ENCODE data around the gene SPDYE16.
"Not testable (repeated sequence)": the region's sequence is repeated elsewhere in the genome, so short reads cannot be mapped to it uniquely, and the experiment has no call there.

The SPDYE16 gene

GRCh38 chr7:76503244-76503643 lies 39.9 kb downstream of the SPDYE16 start:
- not testable (repeated sequence) for DNase-seq

DNA sequence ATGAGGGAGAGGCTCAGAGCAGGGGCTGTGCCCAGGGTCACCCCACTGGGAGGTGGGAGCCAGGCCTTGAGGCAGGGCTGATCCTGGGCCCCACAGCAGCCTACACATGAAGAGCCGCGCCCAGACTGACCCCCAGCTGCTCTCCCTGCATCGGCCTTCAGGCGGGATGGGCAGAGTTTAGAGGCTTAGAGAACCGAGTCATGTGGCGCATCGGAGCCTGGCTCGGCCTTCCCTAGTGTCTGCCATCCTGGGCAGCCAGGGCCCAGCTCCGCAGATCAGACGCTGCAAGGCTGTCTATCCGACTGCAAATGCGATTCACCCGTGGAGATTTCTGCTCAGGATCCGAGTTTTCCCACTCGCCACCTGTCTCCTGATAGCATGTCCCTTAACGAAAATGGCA lies 40.3 kb downstream of the SPDYE16 start:
- DNase-seq: not testable (repeated sequence)

DNA sequence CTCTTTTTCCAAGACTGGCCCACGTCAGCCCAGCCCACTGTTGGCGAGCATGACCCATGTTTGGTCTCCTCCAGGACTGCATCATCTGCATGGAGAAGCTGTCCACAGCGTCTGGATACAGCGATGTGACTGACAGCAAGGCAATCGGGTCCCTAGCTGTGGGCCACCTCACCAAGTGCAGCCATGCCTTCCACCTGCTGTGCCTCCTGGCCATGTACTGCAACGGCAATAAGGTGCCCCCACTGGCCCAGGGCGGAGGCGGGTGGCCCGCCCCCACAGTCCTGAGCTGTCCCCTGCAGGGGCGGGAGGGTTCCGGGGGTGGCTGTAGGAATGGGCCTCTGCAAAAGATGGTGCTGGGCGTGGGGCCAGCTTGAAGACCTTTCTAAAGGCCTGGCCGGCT lies 40.9 kb downstream of the SPDYE16 start:
- not testable (repeated sequence) for DNase-seq

GRCh38 chr7:76499924-76500241 lies 43.2 kb downstream of the SPDYE16 start:
- not testable (repeated sequence) for DNase-seq

GRCh38 chr7:76499201-76499923 lies 43.7 kb downstream of the SPDYE16 start:
- not testable (repeated sequence) for DNase-seq

GRCh38 chr7:76498583-76499200 lies 44.4 kb downstream of the SPDYE16 start:
- DNase-seq: not testable (repeated sequence)

DNA sequence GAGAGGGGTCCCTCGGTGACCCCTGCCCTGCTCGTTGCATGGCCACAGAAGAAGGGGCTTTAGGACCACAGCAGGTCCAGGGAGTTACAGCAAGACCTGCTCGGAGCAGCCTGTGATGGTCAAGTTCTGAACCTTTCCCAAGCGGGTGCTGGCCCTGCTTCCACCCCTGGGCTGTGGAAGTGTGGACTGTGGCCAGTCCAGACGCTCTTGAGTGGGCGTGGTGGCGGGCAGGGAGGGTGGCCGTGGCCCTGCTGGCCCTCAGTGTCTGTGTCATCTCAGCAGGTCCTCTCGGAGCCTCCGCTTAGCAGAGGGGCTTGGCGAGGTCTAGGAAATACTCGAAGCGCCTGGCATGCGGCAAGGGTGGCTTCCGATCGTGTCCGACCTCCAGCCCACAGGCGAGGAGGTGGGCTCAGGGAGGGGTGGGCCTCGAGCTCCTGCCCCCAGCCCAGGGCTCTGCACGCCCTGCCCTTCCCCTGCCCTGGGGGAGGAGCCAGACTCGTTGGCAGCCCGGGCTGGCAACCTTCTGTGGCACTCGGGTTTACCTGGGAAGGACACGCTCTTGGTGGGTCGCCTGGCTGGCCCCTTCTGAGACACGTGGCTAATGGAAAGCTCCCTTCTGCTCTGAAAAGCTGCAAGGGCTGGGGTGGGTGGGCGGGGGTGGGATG lies 45.0 kb downstream of the SPDYE16 start:
- DNase-seq: not testable (repeated sequence)

DNA sequence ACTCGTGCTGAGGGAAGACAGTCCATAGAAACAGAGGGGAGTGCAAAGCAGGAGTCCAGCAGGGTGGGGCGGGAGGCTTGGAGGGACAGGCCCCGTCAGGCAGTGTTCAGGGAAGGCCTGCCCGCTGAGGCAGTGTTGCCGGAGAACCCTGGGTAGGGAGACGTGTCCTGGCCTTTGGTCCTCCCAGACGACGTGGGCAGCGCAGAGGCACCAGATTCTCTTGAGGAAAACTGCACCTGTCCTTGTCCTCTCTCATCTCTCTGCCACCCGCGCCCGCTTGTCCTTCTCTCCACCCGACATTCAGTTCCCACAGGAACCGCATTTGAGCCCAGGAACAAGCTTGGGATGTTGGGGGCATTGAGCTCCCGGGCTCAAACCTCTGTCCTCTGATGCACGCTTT lies 47.4 kb downstream of the SPDYE16 start:
- not testable (repeated sequence) for DNase-seq

DNA sequence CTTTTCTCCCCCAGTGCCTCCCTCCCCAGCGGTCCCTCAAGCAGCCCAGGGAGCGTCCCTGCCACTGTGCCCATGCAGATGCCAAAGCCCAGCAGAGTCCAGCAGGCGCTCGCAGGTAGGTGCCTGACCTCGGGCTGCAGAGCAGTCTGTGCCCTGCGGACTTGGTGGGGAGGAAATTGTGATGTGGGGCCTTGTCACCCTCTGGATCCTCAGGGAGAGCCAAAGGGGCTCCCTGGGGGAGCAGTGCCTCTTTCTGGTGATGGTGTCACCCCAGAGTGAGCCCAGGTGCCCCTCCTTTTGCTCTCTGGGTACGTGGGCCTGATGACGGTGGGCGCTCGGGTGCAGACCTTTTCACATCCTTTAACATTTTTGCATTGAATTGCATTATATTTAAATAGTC lies 51.0 kb downstream of the SPDYE16 start:
- not testable (repeated sequence) for DNase-seq

GRCh38 chr7:76487969-76488368 lies 55.1 kb downstream of the SPDYE16 start:
- not testable (repeated sequence) for DNase-seq

DNA sequence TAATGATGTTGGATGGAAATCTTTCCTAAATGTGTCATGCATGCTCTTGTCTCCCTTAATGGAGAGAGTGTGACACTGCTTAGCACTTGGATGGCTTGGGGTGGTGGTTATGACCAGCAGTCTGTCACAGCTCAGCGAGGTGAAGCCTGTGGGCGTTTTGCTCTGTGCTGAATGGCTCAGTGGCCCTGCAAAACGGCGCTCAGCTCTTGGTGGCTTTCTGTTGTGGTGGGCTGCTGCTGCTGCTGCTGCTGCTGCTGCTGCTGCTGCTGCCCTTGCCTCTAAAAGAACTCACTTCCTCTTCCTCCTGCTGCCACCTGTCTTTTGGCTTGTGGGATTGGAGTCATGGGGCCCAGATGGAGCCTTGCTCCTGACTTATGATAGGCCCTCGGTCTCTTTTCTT lies 56.5 kb downstream of the SPDYE16 start:
- not testable (repeated sequence) for DNase-seq

- DNase-seq: not testable (repeated sequence)
Observed at GRCh38 chr7:76485822-76486610, 57.1 kb downstream of the SPDYE16 start.

DNA sequence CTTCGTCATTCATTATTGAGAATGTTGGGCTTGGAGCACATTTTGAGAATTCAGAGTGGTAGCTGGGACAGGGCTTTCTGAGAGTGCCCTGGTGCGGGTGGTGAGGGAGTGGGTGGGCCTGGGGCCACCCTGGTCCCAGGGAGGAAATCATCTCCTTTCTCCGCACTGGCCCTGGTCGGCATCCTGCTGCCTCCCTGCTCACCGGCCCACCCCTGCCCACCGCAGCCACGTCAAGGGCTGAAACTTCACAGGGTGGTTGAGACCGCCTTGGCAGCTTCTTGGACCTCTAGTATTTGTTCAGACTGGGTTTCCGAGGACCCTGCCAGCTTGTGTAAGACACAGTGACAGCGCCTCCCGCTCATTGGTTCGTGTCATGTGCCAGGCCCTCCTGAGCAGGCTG lies 58.6 kb downstream of the SPDYE16 start:
- not testable (repeated sequence) for DNase-seq

DNA sequence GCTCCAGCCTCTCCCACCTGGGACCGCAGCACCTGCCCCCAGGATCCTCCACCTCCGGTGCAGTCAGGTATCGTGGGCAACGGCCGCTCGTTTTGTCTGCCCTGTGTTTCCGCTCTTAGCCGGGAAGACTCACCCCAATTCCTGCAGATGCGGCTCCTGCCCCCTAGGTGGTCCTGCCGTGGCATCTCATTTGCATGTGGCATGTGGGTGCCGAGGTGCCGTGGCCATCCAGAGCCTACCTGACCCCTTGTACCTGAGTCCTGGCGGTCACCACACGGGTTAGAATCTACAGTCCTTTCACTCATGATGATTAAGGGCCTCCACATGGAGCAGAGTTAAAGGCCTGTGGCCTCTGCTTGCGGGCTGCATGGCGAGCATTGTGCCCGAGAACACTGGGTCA lies 60.0 kb downstream of the SPDYE16 start:
- DNase-seq: not testable (repeated sequence)

GRCh38 chr7:76482660-76483059 lies 60.4 kb downstream of the SPDYE16 start:
- DNase-seq: not testable (repeated sequence)

All from NCI-H2227 treated with DMSO at 0.1 percent for 48 hours (cell line).